Suppressor macrophage (primary cell): ENCODE data around the gene ARHGAP42.
A peak's percentile ranks its signal among the peaks of the same experiment; 100 is the strongest.

Source experiments
- DNase-seq, 4 experiments: peaks; one replicate each; pipeline ENCODE4 v3.0.0-alpha.2; 2020 to 2022

ARHGAP42 gene

DNA sequence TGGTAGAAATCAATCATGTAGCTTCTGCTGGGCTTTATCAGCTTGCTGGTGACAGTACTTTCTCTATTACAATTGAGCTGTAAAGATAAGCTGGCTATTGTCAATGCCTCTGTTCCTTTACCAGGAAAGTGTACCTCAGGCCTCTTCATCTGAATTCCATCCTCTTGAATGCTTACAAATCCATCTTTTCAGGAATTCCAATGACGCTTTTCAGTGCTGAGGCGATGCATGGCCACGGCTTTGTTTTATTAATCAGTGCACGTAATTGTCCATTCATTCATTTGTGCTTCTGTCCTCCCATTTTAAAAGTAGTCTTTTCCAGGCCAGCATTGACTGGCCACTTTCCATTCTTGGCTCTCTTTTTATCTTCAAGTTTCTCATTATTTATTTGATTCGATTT lies 240.5 kb downstream of the ARHGAP42 start:
- no peak for DNase-seq

DNA sequence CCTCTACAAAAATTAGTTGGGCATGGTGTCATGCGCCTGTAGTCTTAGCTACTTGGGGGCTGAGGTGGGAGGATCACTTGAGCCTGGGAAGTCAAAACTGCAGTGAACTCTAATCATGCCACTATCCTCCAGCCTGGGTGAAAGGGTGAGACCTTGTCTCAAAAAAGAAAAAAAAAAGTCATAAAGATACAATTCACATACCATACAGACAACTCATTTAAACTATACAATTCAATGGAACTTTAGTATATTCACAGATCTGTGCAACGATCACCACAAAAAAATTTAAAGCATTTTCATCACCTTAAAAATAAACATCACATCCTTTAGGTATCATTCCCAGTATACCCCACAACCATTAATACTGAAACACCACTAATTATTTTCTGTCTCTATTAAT lies 241.3 kb downstream of the ARHGAP42 start:
- no peak for DNase-seq

DNA sequence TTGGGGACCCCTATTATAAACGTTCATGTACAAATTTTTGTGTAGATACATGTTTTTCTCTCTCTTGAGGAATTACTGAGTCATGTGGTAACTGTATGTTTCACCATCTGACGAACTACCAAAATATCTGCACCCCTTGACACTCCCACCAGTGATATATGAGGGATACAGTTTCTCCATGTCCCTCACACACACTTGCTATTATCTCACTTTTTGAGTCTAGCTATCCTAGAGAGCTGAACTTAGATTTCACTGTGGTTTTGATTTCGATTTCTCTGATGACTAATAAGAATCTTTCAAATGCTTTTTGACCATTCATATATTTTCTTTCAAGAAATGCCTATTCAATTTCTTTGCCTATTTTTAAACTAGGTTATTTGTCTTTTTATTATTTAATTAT lies 242.3 kb downstream of the ARHGAP42 start:
- no peak for DNase-seq

DNA sequence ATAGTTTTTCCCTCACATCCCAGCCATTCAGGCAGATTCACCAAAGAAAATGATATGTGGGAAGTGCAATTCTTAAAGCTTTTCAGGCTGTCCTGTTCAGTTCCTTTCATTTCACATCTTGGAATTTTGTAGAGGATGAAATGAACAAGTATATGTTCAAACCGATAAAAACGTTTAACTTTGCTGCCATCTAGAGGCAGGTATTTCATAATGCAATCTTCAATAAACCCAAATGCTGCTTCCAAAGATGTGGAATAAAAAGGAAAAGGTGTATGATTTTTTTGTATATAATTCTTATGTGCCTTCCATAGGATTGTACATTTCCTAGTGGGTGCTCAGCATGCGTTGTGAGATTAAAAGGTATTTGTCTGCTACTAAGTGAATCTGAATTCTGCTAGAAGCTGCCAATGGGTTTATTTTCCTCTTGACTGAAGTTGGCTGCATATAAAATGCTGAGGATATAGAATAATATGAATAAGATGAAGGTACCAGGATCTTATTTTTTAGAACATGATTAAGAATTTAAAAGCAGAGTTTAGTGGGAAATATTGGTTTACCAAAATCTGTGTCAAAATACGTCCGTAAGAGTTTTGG lies 243.2 kb downstream of the ARHGAP42 start:
- DNase-seq = peak in 3 of 4 experiments; percentile 11 to 63 (median 45)

DNA sequence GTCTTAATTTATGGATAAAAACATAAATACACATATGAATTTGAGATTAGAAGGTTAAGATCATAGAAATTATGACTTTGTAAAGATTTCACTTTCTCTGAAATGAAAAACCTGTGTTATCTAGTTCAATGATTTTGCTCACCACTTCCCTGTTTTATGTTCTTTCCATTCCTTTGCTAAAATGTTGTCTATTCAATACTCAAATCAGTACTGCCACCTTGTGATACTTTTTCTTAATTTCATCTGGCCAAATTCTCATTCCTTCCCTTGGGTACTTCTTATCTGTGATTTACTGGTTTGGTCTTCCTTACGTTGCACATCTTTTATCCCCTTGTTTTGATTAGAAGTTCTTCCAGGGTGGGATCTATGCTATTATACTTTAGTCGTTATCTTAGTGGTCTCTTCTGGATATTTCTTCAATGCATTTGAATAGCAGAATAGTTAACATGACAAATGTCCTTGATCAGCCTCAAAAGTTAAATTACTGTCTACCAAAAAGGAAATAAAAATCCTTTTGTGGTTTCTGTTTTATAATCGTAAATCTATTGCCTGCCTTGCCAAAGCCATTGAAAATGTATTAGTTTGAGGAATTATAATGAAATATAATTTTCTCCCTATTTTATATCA lies 245.5 kb downstream of the ARHGAP42 start:
- peak in 1 of 4 experiments; percentile 8 for DNase-seq

DNA sequence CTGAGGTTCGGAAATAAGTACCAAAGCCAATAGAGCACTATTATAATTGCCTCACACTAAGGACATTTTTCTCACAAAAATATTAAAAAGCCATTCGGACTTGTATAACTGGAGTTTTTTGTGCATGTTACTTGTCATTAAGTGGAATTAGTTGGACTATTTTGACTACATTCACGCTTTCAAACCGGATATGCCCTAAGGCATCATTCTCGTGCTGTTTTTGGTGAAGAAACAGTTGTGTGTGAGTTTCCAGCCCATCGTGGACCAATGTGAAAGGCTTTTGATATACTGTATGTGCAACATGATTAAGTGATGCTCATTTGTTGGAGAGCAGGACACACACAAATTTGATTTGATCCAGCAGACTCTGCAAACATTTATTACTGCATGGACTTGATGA lies 249.7 kb downstream of the ARHGAP42 start:
- DNase-seq = no peak

DNA sequence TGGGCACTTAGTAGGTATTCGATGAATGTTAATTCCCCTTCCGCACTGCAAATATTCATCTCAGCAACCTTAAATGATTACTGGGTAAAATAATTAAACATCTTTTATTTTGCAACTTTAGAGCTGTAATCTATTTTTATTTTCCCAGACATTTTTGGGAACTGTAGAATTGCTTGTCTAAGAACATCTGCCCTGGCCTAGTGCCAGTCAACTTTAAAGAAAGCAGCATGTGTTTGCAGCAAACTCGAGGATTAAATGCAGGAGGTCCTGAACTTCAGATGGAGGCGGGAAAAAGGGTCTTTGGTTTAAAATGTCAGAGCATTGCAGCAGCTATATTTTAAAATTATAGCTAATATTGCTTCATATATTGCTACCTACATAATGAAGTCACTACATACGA lies 252.5 kb downstream of the ARHGAP42 start:
- no peak for DNase-seq

DNA sequence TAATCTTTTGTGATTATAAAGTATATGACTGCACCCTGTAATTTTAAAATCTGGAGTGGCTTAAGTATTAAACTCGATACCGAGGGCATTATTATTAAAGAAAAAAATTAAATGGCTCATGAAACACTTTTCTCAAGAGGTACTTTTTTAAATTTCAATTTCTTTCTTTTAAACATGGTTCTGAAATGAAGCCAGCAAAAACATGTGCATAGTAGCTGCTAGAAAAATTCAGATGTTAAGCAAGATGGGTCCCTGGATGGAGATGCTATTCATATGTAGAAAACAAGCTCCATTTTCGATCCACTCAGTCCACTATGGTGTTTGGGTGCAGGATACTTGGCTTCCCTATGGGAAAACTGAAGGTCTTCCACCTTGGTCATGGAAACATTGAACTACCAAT lies 253.0 kb downstream of the ARHGAP42 start:
- no peak for DNase-seq

DNA sequence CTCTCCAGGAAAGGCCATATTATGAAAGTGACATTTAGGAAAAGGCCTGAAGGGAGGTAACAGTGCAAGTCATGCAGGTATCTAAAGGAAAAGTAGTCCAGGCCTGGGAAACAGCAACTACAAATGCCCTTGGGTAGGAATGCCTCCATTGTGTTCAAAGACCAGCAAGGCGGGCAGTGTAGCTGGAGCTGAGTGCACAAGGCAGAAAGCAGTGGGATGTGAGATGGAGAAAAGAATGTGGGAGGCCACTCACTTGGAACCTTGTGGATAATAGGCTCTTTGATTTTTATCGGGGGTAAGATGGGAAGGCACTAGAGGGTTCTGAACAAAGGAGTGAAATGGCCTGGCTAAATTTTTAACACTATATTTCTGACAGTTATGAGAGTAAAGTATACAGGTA lies 253.9 kb downstream of the ARHGAP42 start:
- no peak for DNase-seq

DNA sequence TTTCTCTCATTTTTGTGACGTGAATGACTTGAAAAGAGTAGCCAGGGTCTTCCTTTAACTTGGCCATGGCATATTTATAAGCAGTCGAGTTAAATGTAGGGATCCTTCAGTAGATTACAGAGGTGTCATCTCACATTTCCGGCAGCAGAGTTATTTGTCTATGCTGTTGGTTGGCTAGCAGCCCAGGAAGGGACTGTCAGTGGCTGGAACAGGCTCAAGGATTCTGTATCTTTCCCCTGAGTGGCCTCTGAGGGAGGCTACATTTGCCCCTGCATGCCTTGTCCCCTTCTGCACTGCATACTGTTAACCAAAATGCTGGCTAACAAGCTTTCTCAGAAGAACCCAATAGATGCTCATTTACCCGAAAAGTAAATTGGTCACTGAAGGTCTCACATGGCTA lies 254.9 kb downstream of the ARHGAP42 start:
- no peak for DNase-seq

DNA sequence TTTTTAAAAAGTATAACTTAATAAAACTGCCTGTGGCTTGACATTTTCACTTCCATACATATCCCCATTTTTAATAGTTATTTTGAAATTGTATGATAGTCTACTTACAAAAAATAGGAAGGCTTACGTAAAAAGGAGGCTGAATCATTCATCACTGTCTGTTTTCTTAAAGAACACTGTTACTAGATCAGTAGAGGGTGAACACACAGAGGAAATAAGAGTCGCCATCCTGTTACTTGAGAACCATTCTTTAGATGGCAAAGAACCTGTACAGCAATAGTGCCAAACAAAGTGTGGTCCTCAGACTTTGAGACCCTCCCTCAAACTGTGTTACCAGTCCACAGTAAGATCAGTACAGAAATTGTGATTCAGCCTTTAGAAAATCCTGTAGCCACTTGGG lies 261.8 kb downstream of the ARHGAP42 start:
- no peak for DNase-seq

DNA sequence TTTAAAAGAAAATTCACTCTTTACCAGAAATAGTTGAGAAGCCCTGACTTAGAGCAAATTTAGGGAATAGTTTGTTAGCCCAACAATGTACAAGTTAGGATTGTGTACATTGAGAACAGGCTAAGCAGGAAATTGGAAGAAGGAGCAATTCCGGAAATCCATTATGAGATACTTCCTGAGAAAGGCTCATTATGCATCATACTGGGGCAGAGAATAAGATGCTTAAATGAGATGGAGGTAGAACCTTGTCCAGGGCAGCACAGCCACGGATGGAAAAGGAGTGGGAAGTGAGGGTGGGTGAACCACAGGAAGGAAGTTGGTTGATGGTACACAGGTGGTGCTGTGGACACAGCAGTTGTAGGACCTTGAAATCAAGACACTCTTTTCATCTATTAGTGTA lies 262.4 kb downstream of the ARHGAP42 start:
- no peak for DNase-seq

DNA sequence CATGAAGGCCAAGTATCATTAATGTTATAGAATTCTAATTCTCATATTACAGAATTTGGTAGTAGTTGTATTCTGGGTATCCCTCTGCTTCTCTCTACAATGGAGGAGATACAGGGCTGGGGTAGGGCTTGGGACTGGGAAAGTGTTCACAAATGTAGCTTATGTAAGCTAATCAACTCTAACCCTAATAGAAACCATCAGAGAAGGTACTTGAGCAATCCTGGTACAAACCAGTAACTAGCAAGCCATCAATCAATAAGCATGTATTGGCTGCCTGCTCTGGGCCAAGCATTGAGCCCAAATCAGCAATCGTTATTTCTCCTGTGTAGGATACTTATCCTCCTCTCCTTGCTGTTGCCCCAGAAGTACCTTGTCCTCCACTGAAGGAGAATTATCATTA lies 268.2 kb downstream of the ARHGAP42 start:
- no peak for DNase-seq

DNA sequence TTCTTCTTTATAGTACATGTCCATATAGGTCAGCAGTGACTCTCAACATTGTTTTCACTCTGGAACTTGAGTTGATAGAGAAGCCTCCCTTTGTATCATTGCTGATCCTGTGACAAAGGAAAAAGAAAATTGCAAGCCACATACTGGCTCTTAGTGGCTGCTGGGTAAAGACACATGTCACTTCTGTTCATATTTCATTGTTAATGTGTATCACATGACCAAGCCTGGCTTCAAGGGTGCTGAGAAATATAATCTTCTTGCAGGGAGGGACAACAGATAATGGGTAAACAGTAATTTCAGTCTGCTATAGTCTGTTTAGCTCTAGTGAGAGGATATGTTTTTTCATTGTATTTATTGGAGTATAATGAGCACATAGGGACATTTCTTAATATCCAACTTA lies 269.3 kb downstream of the ARHGAP42 start:
- DNase-seq = no peak

DNA sequence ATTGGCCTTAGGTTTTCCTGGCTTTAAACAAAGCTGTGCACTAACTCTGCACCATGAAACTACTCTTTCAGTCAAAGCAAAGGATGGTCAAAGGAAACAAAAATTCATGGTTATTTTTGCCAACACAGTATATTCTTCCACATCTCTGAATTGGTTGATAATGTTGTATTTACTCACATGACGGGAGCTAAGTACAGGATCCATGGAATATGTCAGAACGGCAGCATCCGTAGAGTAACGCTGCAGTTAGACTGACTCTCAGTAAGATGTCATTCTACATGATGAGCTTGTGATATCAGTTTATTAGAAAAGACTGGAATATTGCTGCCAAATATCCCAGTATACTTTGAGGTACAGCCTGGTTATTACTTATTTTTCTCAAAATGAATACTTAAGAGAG lies 270.4 kb downstream of the ARHGAP42 start:
- no peak for DNase-seq

DNA sequence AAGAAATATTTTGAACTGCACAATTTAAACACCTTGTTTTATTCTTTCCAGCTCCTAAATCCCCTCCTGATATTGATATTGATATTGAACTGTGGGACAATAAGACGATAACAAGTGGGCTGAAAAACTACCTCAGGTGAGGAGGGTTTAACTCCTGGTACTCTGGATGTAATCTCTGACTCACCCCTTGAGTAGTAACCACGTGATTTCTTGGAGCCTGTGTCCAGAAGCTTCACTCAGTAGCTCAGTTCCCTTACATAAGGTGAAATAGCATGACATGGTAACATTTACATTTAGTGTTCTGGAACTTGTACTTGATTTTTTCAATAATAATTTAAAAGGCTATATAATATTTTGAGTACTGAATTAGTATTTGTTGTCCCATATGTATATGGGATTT lies 274.5 kb downstream of the ARHGAP42 start:
- no peak for DNase-seq

DNA sequence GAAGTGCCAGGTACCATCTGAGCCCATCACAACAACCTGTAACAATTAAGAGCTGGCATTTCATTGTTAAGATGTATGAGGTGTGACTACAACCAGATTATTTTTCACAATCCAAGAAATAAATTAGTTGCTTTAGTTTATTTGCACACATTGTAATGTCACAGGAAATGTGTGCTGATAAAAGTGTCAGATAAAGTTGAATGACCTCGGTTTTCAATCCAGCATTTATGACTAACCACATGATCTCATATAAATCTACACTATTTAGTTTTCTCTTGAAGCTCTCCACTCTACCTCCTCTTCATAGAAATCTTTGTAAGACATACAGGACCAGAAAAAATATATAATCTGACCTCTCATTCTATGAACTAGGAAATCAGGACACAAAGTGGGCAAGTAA lies 276.3 kb downstream of the ARHGAP42 start:
- no peak for DNase-seq

DNA sequence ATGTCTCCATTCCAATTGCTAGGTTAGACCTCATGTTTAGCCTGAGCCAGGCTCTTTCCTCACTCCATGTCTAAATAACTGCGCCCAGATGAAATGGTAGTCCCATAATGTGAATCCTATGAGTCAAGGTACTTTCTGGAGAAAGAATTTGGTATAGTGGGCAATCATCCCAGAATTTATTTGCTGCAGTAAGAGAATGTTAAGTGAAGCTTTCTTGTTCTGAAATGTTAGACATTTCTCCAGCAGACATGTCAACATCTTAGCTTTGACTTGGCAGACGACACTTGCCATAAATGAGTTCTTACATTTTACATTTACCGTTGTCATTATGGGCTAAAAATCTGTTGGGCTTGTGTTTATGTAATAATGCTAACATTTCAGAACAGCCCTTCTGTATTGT lies 277.3 kb downstream of the ARHGAP42 start:
- no peak for DNase-seq

DNA sequence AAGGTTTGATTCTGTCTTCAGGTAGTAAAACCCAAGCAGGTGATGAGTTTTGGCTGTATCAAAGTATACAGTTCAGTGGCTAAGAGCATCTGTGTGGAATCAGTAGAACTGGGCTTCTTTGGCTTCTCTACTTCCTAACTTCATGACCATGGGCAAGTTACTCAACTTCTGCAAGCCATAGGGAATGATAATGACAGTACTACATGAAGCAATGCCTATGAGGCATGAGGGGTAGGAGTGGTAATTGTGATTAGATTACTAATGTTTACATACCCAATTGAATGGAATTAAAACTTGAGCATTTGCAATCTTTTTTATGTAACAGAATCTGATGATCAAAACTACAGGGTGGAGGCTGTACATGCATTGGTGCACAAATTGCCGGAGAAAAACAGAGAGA lies 278.3 kb downstream of the ARHGAP42 start:
- no peak for DNase-seq

DNA sequence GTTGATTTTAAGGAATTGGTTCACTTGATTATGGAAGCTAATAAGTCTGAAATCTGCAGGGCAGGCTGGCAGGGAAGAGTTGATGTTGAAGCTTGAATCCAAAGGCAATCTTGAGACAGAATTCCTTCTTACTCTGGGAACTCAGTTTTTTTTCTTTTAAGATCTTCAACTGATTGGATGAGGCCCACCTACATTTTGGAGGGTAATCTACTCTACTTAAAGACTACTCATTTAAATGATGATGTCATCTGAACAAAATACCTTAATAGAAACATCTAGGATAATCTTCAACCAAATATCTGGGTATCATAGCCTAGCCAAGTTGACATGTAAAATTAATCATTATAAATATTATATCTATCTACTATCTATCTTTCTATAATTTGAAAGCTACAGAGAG lies 279.3 kb downstream of the ARHGAP42 start:
- no peak for DNase-seq

DNA sequence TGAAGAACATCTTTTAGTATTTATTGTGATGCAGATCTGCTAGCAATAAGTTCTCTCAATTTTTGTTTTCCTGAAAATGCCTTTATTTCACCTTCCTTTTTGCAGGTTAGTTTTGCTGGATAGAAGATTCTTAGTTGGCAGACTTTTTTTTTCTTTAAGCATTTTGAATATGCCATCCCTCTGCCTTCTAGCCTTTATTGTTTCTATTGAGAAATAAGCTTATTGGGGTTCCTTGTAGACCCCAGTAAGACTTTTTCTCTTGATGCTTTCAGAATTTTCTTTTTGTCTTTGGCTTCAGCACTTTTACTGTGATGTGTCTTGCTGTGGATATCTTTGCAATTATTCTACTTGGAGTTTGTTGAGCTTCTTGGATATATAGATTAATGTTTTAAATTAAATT lies 281.9 kb downstream of the ARHGAP42 start:
- no peak for DNase-seq

DNA sequence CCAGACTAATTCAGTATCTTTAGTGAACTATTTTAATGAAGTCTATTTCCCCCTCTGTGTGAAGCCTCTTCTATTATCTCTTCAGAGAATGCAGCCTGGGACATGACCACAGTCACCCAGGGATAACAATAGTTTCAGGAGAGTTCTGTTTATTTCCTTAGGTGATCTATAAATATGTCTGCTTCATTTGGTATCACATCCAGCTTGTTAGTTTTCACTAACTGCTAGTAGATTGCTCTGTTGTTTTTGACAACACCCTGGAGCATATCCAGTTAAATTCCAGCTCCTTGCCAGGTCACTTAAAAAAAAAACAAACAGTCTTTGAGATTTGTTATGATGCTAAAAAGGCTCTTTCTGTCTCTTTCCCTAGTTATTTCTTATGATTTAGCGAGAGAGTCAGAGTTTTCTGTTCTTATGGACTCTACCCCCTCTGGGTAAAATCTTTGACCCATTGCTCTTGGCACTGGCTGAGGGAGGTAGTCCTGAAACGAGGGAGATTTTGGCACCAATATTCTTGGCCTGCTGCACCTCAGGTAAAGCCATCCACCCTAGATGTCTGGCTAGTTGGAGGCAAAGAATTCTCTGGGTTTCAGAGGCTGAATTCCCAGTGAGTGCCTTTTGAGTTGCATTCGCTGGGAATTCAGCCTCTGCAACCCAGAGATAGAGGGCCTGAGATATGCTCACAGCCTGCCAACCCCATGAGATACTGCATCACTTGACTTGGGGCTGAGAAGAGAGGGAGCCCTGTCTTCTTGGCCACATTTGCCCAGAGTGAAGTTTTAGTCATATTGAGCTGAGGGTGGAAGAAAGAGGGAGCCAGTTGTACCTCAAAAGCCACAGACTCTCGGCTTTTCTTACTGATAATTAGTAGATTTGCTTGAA lies 283.4 kb downstream of the ARHGAP42 start:
- DNase-seq = no peak

DNA sequence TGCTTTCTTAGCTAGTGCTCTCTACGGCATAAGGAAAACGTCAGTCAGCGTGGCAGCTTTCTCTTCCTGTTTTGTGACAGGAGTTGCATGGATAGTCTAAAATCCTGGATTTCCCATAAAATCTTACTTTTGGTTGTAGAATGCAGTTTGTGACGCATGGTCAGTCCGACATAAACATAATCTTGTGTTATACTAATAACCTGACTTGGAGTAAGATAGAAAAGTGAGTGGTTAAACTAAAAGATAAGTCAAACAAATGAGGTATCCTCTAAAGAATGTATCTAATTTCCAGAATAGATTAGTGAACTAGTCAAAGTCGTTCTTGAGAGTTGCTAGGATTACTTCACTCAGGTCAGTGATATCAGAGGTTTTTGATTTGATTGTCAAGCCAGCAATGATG lies 285.0 kb downstream of the ARHGAP42 start:
- no peak for DNase-seq

DNA sequence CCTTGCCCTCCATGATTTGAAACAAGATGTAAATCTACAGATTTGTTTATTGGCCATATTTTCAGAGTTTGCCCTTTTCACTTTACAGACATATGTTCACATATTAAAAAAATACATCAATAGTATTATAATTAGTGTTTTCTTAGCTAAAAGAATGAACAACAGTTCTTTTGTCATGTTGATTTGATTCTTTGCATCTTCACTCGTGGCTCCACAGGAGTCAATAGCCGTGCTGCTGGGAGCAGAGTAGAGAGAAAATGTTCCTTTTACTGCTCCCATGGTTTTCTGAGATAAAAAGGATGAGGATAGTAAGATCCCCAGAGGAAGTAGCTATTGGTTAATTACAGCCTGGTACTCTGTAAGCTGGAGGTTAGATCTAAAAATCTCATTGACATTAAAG lies 291.4 kb downstream of the ARHGAP42 start:
- no peak for DNase-seq
